HG03521 (cell line): ENCODE data around the gene GRK6.
A peak's percentile ranks its signal among the peaks of the same experiment; 100 is the strongest.

ENCODE experiments used
- ATAC-seq: cut with Tn5 transposase; IDR thresholded peaks from one replicate; pipeline ENCODE4 v1.9.1; 2021; ENCODE audit warnings: mild to moderate bottlenecking, moderate library complexity; ENCODE audit not compliant: unreplicated experiment

GRK6 gene

DNA sequence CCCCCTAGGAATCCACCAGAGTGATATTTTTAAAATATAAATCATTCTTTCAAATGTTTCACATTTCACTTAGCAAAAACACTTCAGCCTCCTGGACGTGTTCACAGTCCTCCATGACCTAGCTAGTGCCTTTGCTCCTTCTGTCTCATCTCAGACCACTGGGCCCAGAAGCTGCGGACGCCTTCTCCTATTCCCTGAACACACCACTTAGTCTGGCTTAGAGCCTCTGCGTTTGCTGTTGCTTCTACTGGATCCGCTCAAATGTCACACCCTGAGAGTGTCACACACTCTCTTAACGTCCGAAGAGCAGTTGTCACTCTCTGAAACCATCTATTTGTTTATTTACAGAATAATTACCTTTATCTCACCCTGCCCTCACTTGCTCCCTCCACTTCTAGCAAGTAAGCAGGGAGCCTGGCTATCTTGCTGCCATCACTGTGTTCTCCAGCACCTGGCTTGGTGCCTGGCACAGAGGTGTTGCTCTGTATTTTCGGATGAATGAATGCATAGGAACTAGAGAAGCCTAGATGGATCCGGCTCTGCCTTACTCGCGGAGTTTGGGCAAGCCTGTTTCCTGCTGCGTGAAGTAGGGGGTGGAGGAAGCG, 1.2 kb upstream of the GRK6 start:
- ATAC-seq, result no peak

GRCh38 chr5:177425801-177426565, 493 bp upstream of the GRK6 start:
- ATAC-seq, result peak; percentile 70

- ATAC-seq, result no peak
Measured at GRCh38 chr5:177427211-177427822, 841 bp downstream of the GRK6 start.

GRCh38 chr5:177427919-177428573, 1.6 kb downstream of the GRK6 start:
- ATAC-seq, result no peak

DNA sequence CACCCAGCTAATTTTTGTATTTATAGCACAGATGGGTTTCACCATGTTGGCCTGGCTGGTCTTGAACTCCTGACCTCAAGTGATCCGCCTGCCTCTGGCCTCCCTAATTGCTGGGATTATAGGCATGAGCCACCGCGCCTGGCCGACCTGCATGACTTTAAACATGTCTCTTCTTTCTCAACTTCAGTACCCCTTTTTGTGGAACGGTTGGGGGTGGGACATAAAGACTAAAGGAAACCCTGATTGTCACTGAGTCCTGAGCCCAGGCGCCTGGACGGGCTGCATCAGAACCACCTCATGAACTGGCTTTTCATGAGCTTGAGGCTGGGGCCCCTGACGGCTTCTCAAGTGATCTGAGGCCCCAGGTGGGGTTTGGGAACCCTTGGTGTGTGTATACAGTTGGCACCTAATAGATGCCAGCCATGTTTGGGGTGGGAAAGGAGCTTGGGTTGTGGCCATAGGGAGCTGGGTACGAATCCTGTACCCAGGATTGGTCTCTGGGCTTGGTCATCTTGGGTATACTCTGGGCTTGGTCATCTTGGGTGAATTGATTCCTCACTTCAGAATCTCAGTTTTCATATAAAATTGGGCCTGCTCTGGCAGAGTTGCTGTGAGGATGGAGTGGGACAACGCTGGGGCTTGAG, 2.2 kb downstream of the GRK6 start:
- ATAC-seq, result no peak

DNA sequence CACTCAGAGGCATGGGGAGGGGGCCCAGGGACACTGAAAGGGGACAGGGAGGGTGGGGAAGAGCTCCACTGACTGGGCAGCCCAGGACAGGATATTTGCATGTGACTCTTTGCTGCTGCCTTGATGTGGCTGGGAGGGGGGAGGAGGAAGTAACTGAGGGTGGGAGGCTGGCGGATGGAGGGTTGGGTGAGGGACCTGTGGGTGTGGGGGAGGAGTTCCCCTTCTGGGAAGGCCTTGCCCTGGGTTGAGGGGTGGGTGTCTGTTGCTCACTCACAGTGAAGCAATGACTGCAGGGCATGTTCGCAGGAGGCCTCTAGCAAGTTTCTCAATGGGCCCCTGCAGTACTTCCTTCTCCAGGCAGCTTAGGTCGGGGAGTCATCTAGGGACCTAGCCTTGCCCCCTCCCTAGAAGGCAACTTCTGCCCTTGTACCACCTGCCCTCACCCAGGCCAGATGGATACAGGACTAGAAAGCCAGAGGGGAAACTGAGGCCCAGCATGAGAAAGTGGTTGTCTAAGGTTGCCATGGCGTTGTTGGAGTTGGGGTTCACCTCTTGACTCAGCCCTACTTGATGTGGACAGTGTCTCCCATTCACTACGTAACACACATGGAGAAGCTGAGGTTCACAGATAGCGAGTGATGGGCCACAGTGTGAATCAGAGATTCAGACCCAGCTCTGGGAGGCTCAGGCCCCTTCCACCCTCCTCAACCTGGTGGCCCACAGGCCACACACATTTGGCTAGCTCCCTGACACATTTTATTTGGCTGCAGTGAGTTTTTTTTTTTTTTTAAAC, 3.0 kb downstream of the GRK6 start:
- ATAC-seq, result no peak

- no peak for ATAC-seq
Measured at GRCh38 chr5:177430140-177430951, 3.9 kb downstream of the GRK6 start.

DNA sequence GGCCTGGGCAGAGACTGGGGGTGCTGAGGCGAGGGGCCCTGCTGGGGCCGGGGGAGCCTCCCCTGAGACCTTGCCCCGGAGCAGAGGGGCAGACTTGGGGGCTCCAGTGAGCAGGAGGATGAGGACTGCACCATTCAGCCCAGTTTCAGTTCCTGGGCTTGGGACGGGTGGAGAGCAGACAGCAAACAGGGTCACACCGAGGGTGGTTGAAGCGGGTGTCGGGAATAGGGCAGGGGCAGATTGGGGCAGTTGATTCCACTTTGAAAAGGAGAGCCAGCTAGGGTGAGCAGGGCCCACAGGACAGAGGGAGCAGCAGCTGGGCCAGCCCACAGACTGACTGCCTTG, 4.5 kb downstream of the GRK6 start:
- ATAC-seq, result no peak

GRCh38 chr5:177431317-177432142, 5.1 kb downstream of the GRK6 start:
- peak; percentile 28 for ATAC-seq

DNA sequence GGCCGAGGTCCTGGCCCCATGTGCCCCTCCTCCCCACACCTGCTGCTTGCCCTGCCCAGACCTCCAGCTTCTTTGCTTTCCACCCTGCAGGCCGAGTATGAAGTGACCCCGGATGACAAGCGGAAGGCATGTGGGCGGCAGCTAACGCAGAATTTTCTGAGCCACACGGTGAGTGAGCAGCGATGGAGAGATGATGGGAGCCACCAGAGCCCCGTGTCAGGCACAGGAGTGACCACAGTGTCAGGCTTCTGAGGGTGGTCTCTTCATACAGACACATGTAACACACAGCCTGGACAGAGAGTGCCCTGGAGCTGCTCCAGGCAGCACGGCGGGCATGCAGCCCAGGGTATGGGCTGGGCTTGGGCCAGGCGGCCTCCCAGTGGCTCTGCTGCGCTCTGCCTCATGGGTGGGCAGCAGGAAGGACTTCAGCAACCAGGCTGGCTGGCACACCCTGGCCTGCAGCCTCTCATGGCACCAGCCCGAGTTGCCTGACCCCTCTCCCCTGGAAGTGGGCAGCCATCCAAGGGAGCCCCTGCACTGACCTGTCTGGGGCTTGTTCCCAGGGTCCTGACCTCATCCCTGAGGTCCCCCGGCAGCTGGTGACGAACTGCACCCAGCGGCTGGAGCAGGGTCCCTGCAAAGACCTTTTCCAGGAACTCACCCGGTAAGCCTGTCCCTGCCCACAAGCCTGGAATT, 5.8 kb downstream of the GRK6 start:
- ATAC-seq, result no peak

GRCh38 chr5:177432839-177433657, 6.6 kb downstream of the GRK6 start:
- ATAC-seq, result no peak

DNA sequence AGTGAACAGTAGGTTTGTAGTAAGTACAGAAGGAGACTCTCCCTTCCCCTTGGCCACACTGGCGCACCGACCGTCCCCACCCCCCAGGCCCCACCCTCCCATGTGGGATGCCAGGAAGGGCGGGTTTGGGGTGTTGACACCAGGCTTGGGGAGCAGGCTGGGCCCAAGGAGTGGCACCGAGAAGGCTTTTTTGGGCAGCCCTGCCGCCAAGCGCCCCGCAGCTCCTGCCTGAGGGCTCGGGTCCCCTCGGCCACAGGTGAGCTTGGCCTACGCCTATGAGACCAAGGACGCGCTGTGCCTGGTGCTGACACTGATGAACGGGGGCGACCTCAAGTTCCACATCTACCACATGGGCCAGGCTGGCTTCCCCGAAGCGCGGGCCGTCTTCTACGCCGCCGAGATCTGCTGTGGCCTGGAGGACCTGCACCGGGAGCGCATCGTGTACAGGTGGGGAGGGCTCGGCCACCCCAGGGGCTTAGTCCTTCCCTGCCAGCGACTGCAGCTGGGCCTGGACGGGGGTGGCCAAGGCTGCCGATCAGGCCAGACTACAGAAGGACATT, 7.3 kb downstream of the GRK6 start:
- no peak for ATAC-seq

- ATAC-seq, result no peak
Measured at GRCh38 chr5:177434437-177434836, 8.0 kb downstream of the GRK6 start.

DNA sequence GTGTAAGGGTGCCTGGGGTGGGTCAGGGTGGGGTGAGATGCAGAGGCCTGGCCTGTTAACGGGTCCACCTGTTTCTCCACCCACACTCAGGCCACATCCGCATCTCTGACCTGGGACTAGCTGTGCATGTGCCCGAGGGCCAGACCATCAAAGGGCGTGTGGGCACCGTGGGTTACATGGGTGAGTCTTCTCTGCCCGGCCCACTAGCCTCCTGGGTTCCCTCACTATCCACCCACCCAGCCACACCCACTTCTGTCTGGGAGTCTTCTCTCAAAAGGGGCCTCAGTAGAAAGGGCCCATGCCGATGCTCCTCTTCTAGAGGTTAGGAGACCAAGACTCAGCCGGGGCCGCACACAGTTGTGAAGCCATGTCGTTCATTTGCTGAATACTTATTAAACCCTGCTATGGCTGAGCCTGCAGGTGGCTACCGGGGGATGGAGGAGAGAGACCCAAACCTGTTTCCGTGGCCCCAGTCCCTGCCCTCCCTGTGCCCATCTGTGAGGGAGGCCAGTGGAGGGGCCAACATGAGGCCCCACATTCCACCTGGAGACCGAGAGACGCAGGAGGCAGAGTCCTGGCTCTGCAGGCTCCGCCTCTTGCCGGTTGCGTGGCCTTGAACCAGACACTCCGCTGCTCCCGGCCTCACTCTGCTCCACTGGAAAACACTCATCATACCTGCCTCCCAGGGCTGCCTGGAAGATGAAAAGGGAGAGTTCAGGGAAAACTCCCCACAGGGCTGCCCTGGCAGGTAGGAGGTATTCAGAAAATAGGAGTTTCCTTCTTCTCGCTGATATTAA, 8.7 kb downstream of the GRK6 start:
- no peak for ATAC-seq

DNA sequence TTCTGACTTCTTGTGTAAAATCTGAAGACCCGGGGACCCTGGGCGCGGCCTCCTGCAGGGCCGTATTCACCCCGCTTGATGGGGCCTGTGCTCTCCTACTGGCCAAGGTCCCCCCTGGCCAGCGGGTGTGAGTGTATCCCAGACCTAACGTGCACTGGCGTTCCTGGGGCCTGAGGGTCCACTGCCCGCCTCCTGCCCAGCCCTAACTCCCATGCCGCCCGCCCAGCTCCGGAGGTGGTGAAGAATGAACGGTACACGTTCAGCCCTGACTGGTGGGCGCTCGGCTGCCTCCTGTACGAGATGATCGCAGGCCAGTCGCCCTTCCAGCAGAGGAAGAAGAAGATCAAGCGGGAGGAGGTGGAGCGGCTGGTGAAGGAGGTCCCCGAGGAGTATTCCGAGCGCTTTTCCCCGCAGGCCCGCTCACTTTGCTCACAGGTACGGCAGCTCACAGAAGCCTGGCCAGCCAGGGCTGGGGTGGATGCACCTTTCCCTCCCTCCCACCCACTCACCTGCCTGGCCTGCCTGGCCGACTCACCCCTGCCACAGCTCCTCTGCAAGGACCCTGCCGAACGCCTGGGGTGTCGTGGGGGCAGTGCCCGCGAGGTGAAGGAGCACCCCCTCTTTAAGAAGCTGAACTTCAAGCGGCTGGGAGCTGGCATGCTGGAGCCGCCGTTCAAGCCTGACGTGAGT, 9.5 kb downstream of the GRK6 start:
- no peak for ATAC-seq

DNA sequence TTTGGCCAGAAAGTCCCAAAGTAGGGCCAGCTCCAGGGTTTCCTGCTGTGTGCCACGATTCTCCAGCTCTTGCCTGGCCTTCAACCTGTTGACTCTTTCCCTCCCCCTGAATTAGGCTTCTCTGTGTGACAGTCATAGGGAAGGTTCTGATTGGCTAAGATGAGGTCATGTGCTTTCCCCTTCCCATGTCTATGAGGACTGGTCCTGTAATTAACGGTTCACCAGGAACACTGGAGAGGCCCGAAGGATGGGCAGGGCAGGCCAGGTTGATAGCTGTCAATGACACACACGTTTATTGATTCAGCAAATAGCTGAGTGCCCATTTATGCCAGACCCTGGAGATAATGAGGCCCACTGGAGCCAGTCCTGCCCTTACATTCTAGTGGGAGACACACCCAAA, 11.1 kb downstream of the GRK6 start:
- no peak for ATAC-seq
